ENCODE measurements around the gene AMIGO3.

DNA sequence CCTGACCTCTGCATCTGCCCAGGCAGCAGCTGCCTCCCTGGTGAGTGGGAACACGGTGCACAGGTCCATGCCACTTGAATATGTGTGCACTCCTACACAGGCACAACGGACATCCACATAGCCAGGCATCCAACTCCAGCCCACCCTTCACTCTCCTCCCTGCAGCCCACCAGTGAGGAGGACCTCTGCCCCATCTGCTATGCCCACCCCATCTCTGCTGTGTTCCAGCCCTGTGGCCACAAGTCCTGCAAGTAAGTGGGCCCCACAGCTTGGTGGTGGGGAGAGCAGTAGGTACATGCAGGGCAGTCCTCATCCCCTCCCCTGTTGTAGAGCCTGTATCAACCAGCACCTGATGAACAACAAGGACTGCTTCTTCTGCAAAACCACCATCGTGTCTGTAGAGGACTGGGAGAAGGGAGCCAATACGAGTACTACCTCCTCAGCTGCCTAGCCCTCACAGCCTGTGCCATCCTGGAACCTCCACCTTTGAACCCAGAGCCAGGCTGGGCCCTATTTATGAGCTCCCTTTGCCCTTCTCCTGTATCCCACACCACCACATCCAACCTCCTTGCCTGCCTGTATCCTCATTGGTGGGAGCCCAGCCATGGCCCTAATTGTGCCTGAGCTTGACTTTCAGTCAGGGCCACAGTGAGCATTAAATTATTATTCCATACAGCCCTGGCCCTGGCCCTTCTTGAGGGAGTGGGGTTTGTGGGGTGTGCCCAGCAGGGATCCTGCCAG lies 1.5 kb upstream of the AMIGO3 start:
- TF ChIP-seq BRCA1 (IDR thresholded peaks at IDR 0.05; ENCODE audit: low read depth, low read length) (no peak), MAFK (IDR thresholded peaks at IDR 0.05; ENCODE audit: low read depth, low read length) (no peak), EP300 (IDR thresholded peaks at IDR 0.05; ENCODE audit: borderline replicate concordance in 1 of 2, low read depth in 2 of 2, low read length in 2 of 2) (no peak), RBBP5 (IDR thresholded peaks at IDR 0.05; ENCODE audit: borderline replicate concordance, low read depth, low read length) (no peak), CREB1 (IDR thresholded peaks at IDR 0.05) (no peak), POLR2AphosphoS5 (IDR thresholded peaks at IDR 0.05; ENCODE audit: low read depth, low read length) (peak; percentile 66), CBX8 (IDR thresholded peaks at IDR 0.05; ENCODE audit: borderline replicate concordance, low read depth, low read length) (no peak), KDM5A (IDR thresholded peaks at IDR 0.05; ENCODE audit: low read length) (no peak), TAF1 (IDR thresholded peaks at IDR 0.05; ENCODE audit: low read depth, low read length) (no peak), SP1 (IDR thresholded peaks at IDR 0.05; ENCODE audit: low read depth, low read length) (no peak), POLR2A (IDR thresholded peaks at IDR 0.05; ENCODE audit: control extremely low read depth in 1 of 2, low read depth in 2 of 2, low read length in 2 of 2) (no peak; a peak in 2 of 3 replicates)
- TF ChIP-seq, protein P1, sequence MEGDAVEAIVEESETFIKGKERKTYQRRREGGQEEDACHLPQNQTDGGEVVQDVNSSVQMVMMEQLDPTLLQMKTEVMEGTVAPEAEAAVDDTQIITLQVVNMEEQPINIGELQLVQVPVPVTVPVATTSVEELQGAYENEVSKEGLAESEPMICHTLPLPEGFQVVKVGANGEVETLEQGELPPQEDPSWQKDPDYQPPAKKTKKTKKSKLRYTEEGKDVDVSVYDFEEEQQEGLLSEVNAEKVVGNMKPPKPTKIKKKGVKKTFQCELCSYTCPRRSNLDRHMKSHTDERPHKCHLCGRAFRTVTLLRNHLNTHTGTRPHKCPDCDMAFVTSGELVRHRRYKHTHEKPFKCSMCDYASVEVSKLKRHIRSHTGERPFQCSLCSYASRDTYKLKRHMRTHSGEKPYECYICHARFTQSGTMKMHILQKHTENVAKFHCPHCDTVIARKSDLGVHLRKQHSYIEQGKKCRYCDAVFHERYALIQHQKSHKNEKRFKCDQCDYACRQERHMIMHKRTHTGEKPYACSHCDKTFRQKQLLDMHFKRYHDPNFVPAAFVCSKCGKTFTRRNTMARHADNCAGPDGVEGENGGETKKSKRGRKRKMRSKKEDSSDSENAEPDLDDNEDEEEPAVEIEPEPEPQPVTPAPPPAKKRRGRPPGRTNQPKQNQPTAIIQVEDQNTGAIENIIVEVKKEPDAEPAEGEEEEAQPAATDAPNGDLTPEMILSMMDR (IDR thresholded peaks at IDR 0.05; ENCODE audit: control extremely low read depth in 1 of 3, insufficient read depth in 1 of 3, low read depth in 1 of 3, low read length in 3 of 3): no peak
- TF ChIP-seq, protein P2, sequence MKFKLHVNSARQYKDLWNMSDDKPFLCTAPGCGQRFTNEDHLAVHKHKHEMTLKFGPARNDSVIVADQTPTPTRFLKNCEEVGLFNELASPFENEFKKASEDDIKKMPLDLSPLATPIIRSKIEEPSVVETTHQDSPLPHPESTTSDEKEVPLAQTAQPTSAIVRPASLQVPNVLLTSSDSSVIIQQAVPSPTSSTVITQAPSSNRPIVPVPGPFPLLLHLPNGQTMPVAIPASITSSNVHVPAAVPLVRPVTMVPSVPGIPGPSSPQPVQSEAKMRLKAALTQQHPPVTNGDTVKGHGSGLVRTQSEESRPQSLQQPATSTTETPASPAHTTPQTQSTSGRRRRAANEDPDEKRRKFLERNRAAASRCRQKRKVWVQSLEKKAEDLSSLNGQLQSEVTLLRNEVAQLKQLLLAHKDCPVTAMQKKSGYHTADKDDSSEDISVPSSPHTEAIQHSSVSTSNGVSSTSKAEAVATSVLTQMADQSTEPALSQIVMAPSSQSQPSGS (IDR thresholded peaks at IDR 0.05; ENCODE audit: low read length): no peak
